Right lobe of liver (tissue), 4 donors: Measurements from ENCODE around the gene CNTLN.

Experiments
- POLR2A ChIP-seq: fragments of 450-650 bp; IDR thresholded peaks from one replicate; pipeline ENCODE4 v1.6.1; 2017; ENCODE audit warnings: antibody characterized with exemption, mild to moderate bottlenecking
- TF ChIP-seq, protein P1 (sequence below), 4 donors: fragments of 200-600 bp in 3 of 4; fragments of 450-650 bp in 1 of 4; IDR thresholded peaks; one replicate each; pipeline versions ENCODE4 v1.5.1 to v1.8.0; 2016 to 2022; ENCODE audit warnings: antibody characterized with exemption in 4 of 4, mild to moderate bottlenecking in 2 of 4
- donor health status: DM: no; HTN: no; CAD: no.
- donor health status: DM: no; HTN: no; CAD: no.
- donor health status: DM: no; HTN: yes; CAD: no.

DNA sequence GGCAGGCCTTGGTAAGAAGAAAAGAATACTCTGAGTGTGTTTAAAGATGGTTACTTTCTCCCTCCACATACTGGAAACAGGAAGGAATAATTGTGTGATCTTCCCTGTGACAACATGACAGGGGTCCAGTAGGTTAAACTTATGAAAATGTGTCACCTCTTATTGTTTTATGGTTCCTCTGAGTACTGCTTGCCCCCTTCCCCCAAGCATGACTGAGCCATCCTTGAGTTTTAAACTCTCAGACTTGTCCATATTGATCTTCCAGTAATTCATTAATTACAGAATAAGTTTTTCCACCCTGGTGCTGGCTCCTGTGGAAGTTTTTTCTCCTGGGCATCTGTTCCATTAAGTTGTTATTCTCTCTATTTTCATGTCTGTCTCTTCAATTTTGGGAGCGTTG is 95.8 kb downstream of the CNTLN start:
- TF ChIP-seq POLR2A: no peak
- TF ChIP-seq, protein P1, sequence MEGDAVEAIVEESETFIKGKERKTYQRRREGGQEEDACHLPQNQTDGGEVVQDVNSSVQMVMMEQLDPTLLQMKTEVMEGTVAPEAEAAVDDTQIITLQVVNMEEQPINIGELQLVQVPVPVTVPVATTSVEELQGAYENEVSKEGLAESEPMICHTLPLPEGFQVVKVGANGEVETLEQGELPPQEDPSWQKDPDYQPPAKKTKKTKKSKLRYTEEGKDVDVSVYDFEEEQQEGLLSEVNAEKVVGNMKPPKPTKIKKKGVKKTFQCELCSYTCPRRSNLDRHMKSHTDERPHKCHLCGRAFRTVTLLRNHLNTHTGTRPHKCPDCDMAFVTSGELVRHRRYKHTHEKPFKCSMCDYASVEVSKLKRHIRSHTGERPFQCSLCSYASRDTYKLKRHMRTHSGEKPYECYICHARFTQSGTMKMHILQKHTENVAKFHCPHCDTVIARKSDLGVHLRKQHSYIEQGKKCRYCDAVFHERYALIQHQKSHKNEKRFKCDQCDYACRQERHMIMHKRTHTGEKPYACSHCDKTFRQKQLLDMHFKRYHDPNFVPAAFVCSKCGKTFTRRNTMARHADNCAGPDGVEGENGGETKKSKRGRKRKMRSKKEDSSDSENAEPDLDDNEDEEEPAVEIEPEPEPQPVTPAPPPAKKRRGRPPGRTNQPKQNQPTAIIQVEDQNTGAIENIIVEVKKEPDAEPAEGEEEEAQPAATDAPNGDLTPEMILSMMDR (IDR thresholded peaks at IDR 0.05): no peak
